ENCODE results near the gene TRIO.

Gene TRIO

DNA sequence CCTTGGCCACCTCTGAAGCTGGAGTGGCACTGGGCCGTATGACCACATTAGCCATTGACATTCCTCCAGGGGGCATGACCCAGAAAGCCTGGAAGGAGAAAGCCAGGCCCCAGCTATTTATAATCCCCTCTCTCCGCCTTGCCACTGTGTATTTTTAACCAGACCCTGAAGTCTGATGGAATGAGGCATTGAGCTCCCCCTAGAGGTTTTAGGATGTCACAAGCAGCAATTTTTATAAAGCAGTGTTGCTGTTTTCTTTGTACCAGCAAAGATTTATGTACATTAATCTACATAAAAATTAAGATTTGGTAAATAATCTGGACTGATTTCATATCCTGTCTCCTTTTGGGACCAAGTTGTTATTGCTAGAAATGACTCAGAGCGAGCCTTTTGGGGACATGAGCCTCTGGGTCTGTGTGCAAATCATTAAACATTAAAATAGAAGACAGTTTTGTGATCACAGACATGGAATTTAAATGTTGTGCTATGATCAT, 127.1 kb downstream of the TRIO start:
- peak; percentile 42 for DNase-seq

DNA sequence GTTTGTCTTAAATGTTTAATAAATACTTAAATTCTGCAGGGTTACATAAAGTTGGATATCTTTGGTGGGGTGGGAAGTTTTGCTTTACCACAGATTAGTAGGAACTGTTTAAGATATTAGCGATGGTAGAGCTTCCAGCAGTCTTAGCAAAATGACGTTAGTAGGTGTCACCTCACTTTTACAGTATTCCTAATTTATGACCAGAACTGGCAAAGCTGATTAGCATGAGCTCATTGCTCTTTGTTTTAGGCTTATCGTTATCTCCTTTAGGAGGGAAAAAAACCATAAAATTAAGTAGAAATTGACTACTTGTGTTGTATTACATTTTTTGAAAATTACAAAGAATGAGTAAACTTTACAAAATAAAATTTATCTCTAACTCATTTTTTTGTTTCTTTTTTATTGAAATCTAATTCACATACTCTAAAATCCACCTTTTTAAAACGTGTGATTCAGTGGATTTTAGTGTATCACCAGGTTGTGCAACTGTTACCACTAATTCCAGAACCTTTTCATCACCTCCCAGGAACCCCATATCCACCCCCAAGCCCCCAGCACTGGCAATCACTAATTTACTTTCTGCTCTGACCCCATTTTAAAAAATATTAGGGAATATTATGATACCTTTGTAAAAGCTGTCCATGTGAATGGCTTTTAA, 129.5 kb downstream of the TRIO start:
- no peak for DNase-seq

DNA sequence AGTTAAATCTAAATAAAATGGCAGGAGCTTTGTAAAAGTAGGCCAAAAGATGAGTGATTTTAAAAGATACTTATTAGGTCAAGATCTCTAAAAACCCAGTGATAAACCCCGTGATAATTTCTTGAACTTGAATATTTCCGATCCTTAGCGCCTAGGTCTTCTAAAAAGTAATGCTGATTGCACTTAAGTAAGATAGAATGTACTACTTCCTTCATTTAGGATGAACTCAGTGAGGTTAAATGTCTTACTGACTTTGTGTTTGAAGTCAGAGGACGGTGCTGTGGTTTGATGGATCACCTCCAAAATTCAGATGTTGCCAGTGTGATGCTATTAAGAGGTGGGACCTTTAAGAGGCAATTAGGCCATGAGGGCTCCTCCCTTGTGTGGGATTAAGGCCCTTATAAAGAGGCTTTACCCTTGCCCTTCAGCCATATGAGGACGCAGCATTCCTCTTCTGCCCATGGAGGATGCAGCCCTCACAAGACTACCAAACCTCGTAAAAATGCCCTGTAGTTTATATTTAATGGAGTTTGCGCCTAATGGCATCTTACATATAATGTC, 130.1 kb downstream of the TRIO start:
- no peak for DNase-seq

DNA sequence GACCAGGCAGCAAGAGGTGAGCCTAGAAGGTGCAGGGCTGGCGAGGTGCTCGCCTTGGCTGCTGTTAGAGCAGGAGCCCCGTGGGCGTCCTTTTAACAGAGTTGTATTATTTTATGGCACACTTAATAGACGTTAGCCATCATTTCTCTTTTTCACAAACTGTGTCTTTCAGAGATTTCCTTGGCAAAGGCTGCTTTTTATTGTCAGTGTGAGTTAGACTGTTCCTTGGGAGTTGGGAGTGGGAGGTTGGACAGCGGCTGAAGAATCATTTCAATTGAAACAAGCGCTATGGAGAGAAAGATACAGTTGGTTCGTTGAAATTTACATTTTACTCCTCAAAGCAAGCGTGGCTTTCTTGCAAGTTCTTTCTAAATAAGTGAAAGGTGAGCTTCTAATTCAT, 133.2 kb downstream of the TRIO start:
- DNase-seq: no peak

DNA sequence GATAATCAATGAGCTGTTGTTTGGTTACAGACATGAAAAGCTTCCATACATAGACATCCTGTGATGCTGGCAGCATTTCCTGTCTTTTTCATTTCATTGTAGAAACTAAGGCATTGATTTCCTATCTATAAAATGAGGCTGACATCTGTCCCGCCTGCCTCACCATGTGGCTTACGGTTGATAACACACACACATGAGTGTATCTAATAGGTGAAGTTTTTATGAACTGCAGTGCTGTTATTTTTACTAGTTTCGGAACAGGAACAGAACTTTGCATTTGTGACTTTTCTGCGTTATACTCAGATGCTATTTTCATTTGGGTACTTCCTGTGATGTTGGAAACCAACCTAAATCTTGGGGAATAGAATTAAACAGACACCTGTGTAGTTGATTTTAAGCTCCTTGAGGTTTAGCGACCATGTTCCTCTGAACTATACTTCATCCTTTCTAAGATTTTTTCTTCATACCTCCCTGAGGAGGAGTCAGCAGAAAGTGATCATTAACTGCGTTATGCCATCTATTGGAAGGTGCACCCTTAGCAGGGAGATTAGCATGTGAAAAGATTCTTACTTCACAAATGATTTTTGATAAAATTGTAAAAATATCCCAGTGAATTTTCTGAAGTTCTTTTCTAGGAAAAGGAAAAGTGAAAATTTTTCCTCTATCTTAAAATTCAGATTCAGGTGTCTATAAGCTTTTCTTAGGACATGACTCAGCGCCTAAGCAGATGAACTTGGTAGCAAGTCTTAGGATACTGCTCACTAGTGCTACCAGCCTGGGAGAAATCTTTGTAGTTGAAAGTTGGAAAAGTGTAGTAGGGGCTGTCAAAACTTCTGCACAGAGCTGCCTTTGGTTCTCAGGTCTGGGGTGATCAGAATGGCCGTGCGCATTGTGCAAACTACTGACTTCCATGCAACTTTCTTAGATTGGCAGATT, 134.5 kb downstream of the TRIO start:
- no peak for DNase-seq

DNA sequence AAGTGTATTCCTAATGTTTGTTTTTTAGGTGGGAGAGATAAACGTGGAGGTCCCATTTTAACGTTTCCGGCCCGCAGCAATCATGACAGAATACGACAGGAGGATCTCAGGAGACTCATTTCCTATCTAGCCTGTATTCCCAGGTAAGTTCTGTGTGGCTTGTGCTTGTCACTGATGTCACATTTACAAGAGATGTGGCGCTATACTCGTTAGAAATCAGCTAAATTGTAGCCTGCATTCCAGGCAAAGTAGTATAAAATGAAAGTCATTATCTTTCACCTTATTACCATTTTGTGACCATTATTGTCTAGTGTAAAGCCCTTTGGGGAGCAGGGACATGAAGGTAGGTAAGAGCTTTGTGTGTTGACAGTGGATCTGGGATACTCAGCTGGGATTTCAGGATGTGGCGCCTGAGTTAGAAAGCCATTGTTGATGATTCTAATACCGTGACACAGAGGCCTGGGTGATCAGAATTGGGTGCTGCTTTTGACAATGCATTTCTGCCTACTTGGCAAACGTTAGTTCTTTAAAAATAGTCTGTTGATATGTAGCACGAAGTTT, 137.2 kb downstream of the TRIO start:
- DNase-seq: no peak

DNA sequence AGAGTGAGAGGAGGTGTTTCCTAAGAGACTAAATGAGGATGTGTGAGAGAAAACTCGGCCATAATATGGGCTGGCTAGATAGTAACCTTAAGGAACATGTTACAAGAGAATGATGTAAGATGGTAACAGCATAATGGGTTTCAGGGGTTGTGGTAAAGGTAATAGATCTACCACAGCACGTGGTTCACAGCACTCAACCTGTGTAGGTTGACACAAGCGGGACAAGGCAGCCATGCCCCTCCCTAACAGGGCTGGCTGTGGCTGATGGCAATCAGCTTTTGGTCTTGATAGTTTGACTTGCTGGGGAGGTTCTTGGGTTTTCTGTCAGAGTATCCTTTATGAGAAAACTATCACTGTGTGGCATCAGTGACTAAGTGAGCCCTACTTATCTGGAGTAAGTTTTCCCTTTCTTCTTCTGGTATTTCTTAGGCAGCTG, 138.6 kb downstream of the TRIO start:
- DNase-seq: no peak

DNA sequence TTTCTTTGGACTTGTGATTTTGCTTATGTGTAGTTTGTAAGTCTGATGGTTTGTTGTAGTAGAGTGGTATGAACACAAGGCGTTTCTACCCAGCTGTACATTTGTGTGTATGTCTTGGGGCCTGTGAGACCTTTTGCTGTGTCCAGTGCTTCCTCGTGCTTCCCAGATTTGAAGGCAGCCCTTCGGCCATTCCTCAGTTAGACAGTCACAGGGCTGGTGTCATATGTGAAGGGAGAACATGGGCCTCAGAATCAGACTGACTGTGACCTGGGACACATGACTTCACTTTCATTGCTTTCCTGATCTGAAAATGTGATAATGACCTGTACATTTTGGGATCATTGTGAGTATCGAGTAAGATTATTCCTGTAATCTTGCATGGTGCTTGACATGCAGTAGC, 140.0 kb downstream of the TRIO start:
- no peak for DNase-seq

DNA sequence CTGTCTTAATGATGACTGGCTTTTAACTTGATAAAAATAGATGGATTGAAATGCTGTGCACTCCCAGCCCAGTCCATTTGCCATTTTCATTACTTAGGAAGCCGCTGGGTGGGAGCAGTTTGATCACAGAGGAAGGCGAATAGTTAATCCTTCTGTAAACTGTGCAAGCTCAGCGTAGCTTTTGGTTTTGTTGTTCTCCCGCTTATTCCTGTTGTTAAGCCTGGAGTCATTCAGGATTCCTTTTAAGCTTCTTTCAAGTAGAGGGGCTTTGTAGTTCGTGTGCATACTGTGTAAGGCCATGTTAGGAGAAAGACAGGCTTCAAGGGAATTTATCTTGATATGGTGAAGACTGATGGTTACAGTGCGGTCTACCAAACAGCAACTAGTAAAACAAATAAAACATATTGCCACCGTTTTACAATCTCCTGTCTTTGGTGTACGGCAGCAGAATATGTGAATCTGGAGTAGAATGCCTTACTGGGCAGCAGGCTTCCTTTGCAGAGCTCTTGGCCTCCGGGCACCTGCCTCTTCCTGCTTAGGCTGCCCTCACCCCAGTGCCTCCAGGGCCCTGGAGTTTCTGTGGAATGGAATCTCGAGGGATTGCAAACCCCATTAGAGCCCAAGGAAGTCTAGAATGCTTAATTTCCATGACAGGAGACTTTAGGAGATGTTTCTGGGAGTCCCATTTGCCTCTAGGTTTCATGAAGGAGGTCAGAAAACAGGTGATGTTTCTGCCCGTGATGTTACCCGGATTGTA, 141.4 kb downstream of the TRIO start:
- no peak for DNase-seq

DNA sequence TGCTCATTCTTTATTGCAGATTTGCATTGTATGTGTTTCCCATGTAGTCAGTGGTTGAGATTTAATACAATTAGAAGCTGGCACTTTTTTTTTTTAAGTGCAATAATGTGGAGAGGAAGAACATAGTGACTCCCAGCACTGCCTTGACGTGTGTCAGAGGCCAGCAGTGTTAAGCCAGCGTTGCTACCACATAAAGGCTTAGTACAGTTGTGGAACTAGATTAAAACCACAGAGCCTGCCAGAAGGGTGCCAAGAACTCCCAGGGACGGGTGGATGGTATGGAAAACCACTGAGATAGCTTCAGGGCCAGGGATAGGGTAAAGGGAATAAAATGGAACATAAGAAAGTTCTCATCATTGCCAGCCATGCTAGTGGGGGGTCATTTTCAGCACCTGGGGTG, 142.9 kb downstream of the TRIO start:
- DNase-seq: no peak

DNA sequence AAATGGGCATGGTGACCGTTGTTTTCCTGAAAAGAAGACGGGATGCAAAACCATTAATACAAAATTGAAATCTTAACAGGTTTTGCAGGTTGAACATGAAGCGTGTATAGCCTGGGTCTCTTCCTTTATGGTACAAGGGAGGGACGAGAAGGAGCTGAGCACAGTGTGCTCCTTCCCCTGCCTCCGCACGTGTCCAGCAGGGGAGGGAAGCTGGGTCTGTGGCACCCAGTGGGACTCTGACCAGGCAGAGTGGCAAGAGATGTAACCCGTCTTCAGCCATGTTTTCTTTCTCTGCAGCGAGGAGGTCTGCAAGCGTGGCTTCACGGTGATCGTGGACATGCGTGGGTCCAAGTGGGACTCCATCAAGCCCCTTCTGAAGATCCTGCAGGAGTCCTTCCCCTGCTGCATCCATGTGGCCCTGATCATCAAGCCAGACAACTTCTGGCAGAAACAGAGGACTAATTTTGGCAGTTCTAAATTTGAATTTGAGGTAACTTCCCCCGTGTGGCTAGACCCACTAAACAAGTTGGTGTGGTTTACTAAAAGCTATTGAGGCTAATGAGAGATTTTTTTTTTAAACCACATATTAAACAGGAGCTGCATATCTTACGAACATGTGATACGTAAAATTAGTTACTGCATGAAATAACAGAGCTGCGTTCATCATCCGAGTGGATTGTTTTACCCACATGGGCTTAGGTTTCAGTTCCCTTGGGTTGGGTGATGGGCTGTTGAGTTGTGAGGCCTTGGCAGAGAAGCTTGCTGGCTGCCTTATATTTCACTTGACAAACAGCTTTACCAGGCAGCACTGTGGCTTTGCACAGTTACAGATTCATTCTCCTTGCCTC, 143.7 kb downstream of the TRIO start:
- no peak for DNase-seq

- no peak for DNase-seq
These were observed 149.9 kb downstream of the TRIO start for GRCh38 chr5:14292766-14293658.

DNA sequence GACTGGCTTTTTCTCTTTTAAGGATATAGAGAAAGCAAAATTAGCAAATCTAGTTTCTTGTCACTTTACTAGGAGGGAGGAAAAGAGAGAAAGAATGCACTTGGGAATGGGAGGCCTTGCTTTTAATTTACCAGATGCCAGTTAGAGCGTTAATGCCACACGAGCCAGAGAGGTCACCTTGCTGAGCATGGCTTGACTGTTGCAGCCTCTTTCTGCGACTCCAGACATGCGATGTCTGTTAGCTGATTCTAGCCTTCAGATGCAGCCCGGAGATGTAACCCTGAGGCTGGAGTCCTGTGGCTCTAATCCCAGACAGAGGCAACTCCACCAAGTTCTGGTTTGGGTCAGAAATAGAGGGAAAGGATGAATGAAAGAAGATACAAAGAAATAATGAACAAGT, 152.5 kb downstream of the TRIO start:
- DNase-seq: no peak

DNA sequence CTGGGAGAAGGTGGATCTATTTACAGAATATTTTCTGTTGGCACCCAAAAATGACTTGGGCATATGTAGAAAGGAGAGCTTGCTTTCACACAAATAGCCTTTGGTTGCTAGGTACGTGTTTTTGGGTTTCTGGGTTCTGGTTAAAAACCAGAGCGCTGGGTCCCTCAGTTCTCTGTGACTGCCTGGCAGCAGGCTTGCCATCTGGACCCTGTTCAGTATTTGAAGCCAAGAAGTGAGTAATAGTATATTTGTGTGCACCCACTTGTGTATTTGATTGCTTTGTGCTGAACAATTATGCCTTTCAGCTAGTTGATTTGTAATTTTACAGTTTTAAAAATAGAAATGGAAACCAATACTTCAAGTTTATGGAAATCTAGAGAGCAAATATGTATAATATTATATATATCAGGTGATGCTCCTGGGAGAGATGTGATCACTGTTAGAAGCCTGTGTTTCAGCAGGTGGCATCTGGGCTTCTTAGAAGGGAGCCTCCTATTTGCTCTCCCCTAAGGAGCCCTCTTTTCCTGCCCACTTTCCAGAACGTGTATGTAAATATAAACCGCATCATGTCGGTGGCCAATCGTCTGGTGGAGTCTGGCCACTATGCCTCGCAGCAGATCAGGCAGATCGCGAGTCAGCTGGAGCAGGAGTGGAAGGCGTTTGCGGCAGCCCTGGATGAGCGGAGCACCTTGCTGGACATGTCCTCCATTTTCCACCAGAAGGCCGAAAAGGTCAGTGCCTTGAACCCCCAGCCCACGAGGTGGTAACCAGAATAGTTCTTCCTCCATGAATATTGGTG, 153.6 kb downstream of the TRIO start:
- DNase-seq: no peak

DNA sequence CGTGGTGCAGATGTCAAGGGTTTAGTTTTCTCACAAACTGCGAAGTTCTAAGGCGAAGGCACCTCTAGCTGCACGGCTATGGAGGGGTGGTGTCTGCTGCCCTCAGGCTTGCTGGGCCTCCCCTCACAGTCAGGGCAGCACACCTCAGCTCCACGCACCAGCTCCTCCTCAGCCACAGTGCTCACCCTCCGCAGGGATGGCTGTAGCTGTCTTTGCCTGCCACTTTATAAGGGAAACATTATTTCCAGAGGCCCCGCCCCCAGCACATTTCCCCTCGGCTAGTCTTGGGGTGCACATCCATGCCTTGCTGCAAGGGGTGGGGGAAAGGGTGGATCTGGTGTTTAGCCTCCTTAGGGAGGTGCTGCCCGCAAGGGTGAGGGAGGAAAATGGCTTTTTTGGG, 154.6 kb downstream of the TRIO start:
- DNase-seq: no peak

DNA sequence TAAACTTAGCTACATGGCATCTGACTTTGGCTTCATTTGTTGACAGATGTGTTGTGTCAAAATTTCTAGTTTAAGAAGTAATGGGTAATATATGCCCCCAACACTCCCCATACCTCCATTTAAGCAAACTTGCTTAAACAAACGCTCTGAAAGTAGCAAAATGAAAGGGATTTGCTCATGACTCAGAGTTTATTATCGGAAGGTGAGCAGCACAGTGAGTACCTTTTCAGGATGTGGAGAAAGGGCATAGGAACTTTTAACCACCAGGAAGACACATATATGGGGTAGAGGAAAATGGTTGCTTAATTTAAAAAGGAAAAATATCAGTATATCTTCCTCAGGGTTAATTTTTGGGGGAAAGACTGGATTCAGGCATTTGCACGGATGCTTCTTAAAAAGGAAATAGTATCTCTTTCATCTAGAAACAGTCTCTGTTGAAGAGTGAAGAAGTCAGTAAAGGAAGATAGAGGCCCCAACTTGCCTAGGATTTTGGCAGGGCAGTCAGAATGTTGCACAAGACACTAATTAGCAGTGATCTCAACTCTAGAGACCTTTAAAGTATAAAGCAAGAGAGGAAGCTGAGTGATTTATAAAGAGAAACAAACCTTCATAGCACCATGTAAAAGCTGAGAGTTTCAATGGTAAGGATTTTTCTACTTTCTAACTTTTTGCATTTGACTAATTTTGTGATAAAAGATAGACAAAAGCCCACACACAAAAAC, 155.1 kb downstream of the TRIO start:
- DNase-seq: no peak

- DNase-seq: no peak
These were observed 156.5 kb downstream of the TRIO start for GRCh38 chr5:14299666-14300065.

GRCh38 chr5:14301186-14301585, 158.0 kb downstream of the TRIO start:
- DNase-seq: no peak

GRCh38 chr5:14302330-14302729, 159.2 kb downstream of the TRIO start:
- no peak for DNase-seq

Measured in NCI-H510A (cell line).